GM19468 (cell line): ENCODE results near the gene CEP55.
"Not testable (repeated sequence)": the region's sequence is repeated elsewhere in the genome, so short reads cannot be mapped to it uniquely, and the experiment has no call there.

Source experiments
- ATAC-seq: cut with Tn5 transposase; IDR thresholded peaks from one replicate; pipeline ENCODE4 v1.9.1; 2021; ENCODE audit warnings: mild to moderate bottlenecking, moderate library complexity, moderate number of reproducible peaks; ENCODE audit not compliant: unreplicated experiment; ENCODE audit errors: extremely low read depth

Gene CEP55

GRCh38 chr10:93505075-93505474, 8.7 kb downstream of the CEP55 start:
- no peak for ATAC-seq

GRCh38 chr10:93509816-93510215, 13.4 kb downstream of the CEP55 start:
- ATAC-seq, result no peak

GRCh38 chr10:93512565-93512964, 16.2 kb downstream of the CEP55 start:
- no peak for ATAC-seq

GRCh38 chr10:93513091-93513490, 16.7 kb downstream of the CEP55 start:
- ATAC-seq, result no peak

GRCh38 chr10:93514521-93514920, 18.1 kb downstream of the CEP55 start:
- no peak for ATAC-seq

GRCh38 chr10:93515071-93516005, 18.9 kb downstream of the CEP55 start:
- no peak for ATAC-seq

GRCh38 chr10:93516006-93516380, 19.6 kb downstream of the CEP55 start:
- ATAC-seq, result no peak

GRCh38 chr10:93518531-93518930, 22.1 kb downstream of the CEP55 start:
- ATAC-seq, result no peak

GRCh38 chr10:93535293-93535692, 38.9 kb downstream of the CEP55 start:
- ATAC-seq, result no peak

- ATAC-seq, result not testable (repeated sequence)
These were observed 44.5 kb downstream of the CEP55 start for GRCh38 chr10:93540871-93541270.

- no peak for ATAC-seq
These were observed 45.3 kb downstream of the CEP55 start for GRCh38 chr10:93541402-93542357.

GRCh38 chr10:93542358-93542791, 46.0 kb downstream of the CEP55 start:
- ATAC-seq, result no peak

- ATAC-seq, result not testable (repeated sequence)
These were observed 50.6 kb downstream of the CEP55 start for GRCh38 chr10:93546995-93547394.

GRCh38 chr10:93547522-93547921, 51.1 kb downstream of the CEP55 start:
- no peak for ATAC-seq

GRCh38 chr10:93548376-93549071, 52.1 kb downstream of the CEP55 start:
- ATAC-seq, result no peak

GRCh38 chr10:93550606-93551005, 54.2 kb downstream of the CEP55 start:
- no peak for ATAC-seq

GRCh38 chr10:93552780-93553179, 56.4 kb downstream of the CEP55 start:
- ATAC-seq, result no peak

- no peak for ATAC-seq
These were observed 57.3 kb downstream of the CEP55 start for GRCh38 chr10:93553482-93554315.

GRCh38 chr10:93554316-93554663, 57.9 kb downstream of the CEP55 start:
- ATAC-seq, result no peak
